Stimulated activated CD4-positive, alpha-beta T cell treated with anti-CD3 and anti-CD28 coated beads, TNF-alpha, amount 100 ng/mL, for 48 hours (primary cell): ENCODE measurements around the gene AGFG1.

ENCODE experiments used
- DNase-seq, 3 donors: peaks; one replicate each; pipeline ENCODE4 v3.0.0-alpha.2; 2020; ENCODE audit warnings: low read depth in 3 of 3

The AGFG1 gene

GRCh38 chr2:227608561-227609338 lies 136.8 kb downstream of the AGFG1 start:
- DNase-seq: no peak

- no peak for DNase-seq
Observed at GRCh38 chr2:227610123-227610522, 138.2 kb downstream of the AGFG1 start.
